Suprapubic skin (tissue), 3 donors: ENCODE results near the gene PRCP.

Experiments used
- POLR2A ChIP-seq, 2 donors: fragments of 450-650 bp; IDR thresholded peaks; one replicate each; pipeline ENCODE4 v1.6.1; 2017; ENCODE audit warnings: antibody characterized with exemption in 2 of 2, mild to moderate bottlenecking in 2 of 2, moderate library complexity in 2 of 2
- TF ChIP-seq, protein P1 (sequence below), 2 donors: fragments of 200-600 bp in 1 of 2; fragments of 450-650 bp in 1 of 2; sonication (generic) in 1 of 2; IDR thresholded peaks; one replicate each; pipeline ENCODE4 v1.5.1; 2016 to 2019; ENCODE audit warnings: antibody characterized with exemption in 2 of 2, mild to moderate bottlenecking in 1 of 2, moderate library complexity in 1 of 2

DNA sequence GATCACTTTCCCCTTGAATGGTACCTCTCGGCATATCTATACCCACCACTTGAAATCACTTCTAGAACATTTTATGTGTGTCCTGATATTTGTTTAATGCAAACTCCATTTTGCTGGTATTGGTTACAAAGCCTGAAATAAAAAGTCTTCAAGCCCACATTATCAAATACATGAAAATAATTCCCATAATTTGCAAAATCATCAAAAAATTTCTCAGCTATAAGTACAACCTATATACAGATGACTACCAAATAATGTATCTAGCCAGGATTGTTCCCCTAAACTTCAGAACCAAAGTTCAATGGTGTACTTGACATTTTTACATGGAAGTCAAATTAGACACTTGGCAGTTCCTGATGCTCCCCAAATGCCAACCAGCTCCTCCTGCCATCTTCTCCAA, 71.8 kb downstream of the PRCP start:
- TF ChIP-seq, protein P1, sequence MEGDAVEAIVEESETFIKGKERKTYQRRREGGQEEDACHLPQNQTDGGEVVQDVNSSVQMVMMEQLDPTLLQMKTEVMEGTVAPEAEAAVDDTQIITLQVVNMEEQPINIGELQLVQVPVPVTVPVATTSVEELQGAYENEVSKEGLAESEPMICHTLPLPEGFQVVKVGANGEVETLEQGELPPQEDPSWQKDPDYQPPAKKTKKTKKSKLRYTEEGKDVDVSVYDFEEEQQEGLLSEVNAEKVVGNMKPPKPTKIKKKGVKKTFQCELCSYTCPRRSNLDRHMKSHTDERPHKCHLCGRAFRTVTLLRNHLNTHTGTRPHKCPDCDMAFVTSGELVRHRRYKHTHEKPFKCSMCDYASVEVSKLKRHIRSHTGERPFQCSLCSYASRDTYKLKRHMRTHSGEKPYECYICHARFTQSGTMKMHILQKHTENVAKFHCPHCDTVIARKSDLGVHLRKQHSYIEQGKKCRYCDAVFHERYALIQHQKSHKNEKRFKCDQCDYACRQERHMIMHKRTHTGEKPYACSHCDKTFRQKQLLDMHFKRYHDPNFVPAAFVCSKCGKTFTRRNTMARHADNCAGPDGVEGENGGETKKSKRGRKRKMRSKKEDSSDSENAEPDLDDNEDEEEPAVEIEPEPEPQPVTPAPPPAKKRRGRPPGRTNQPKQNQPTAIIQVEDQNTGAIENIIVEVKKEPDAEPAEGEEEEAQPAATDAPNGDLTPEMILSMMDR (IDR thresholded peaks at IDR 0.05) = no peak
- TF ChIP-seq POLR2A (IDR thresholded peaks at IDR 0.05) = no peak
